Measurements from ENCODE around the gene ASAP2.

ASAP2 gene

DNA sequence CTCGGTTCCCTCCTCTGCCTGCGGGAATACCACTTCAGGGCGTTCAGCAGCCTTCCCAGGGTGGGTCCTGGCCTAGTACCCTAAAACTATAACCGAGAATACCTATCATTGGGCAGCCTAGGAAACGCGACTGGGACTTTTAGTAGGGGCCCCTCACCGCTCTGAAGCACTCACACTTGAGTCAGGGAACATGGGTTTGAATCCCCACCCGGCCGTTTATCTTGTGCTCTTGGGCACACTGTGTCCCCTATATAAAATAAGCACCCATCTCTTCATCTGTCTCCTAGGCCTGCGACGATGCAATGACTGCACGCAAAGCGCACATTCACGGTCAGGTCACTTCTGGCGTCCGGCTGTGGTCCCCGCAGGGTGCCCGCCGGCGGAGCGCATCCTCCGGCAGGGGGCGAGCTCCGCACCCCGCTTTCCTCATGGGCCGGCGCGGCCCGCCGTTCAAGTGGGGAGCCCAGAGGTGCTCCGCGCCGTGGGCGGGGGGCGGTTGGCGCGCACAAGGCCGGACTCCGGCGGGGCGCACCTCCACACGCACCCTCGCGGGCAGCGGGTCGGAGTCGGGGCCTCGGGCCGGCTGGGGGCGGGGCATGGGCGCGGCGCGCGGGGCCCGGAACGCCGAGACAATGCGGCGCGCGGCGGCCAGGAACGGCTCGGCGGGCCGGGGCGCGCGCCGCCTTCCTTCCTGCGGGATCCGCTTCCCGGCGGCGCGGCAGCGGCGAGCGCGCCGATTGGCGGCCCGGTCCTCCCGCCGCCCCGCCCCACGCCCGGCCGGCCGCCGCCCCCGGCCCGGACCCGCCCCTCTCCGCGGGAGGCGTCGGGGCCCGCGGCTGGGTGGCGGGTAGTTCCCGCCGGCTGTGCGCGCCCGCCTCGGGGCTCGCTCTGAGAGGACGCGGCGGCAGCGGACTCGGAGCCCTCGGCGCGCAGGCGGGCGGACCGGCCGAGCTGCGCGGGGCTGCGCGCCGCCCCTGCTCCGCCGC lies at the start of gene ASAP2:
Gene ASAP2, plus strand, starts transcription at position 850 of the 986 bp plus-strand sequence. CDS start 293 bp downstream, outside the sequence.
- DNase-seq, result peak; percentile 72

DNA sequence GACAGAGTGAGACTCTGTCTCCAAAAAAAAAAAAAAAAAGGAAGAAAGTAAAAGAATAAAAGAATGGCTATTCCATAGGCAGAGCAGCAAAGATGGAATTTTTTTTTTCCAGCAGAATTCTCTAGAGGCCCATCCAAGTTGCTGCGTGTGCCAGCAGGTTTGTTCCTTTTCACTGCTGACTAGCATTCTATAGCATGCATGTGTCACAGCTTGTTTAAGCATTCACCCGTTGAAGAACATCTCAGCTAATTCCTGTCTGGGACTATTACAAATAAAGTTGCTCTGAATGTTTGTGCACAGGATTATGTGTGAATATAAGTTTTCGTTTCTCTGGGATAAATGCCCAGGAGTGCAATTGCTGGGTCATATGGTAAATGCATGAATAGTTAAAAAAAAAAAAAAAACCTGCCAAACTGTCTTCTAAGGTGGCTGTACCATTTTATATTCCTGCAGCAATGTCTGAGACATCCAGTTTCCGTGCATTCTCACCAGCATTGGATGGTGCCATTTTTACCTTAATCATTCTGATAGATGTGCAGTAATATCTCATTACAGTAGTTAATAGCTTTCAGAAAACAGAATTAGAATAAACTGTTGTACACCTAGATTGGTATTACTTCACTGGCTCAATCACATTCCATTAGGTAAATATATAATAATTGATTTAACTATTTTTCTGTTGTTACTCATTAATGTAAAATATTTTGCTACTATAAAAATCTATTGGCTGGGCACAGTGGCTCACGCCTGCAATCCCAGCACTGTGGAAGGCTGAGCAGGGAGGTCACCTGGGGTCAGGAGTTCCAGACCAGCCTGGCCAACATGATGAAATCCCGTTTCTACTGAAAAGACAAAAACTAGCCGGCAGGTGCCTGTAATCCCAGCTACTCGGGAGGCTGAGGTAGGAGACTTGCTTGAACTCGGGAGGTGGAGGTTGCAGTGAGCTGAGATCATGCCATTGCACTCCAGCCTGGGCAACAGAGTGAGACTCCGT lies 47.5 kb upstream of the ASAP2 start:
- no peak for DNase-seq

DNA sequence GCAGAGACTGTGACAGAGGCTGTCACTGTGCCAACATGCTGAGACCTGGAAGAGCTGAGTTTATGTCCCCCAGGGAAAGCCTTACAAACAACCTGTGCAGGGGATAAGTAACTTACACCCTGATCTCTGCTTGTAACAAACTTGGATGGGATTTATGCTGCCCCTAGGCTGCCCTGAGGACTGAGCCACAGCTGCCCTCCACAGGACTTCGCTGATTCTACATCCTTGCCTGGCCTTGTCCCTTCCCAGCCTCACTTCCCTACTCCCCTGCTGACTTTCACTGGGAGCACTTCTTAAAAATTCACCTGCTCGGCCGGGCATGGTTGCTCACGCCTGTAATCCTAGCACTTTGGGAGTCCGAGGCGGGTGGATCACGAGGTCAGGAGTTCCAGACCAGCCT lies 45.9 kb upstream of the ASAP2 start:
- no peak for DNase-seq

DNA sequence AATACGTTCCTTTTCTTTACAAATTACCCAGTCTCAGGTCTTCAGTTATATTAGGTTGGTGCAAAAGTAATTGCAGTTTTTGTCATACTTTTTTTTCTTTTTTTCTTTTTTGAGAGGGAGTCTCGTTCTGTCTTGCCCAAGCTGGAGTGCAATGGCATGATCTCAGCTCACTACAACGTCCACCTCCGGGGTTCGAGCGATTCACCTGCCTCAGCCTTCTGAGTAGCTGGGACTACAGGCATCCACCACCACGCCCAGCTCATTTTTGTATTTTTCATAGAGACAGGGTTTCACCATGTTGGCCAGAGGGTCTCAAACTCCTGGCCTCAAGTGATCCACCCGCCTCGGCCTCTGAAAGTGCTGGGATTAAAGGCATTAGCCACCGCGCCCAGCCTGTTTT lies 43.8 kb upstream of the ASAP2 start:
- DNase-seq, result no peak

DNA sequence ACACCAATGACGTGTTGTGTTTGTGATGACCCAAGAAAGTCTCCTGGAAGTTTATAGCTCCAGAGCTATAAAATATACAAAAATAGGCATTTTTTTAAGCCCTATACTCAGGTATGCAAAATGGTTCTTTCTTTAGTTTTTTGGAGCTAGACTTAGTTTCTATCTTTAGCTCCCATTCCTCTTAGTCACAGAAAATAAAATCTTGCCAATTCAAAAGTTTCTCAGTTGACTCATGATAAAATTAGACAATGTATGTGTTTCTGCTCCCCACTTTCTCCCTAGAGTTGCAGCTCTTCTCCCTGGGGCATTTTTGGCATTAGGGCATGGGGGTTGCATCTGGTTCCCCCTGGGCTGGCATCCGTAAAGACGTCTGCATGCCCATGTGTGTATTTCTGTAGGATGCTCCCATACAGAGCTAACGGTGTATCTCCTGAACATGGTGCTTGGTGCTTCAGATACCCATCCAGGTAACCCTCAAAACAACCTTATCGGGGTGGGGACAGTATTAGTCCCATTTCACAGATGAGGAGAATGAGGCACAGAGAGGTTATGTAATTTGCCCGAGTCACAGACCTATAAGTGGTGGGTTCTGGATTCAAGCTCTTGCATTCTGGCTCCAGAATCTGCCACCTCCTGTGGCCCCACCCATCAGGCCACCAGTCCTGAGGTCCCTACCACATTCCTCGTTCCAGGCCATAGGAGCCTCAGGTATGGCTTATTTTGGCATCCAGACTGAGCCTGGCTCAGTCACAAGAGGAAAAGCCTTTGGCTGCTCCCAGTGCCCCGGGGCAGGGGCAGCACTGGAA lies 43.1 kb upstream of the ASAP2 start:
- DNase-seq, result no peak

DNA sequence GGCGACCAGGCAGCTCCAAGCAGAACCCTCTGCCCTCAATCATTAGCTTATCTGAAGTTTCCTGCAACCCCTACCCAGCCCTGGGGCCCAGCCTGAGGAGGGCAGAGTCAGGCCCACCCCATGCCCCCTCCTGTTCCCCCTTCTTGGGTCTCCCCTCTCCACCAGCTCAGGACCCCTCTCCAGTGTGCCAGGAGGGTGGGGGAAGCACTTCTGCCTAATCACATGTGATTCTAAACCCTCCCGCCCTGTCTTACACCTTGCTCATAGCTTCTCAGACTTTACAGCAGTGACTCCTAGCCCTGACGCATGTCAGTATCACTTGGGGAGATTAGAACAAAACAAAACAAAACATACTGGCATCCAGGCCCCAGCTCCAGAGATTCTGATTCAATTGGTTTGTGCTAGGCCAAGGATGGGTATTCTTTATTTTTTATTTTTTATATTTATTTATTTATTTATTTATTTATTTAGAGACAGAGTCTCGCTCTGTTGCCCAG lies 42.5 kb upstream of the ASAP2 start:
- no peak for DNase-seq

DNA sequence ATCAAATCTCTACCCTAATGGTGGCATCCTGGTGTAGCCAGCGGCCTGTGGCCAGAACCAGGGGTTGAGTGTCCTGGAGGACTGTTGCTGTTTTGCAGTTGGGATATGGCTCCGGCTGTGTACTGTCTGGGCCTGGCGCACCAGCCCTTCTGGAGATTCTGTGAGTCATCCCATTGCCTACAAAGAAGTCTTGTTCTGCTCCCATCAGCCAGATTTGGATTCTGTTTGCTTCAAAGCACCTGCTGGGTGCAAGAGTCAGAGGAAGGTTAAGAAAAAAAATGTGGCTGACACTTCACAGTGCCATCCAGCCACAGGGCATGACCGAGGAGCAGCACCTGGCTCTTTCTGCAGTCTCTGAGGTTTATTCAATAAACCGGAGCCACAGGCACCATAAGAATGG lies 41.0 kb upstream of the ASAP2 start:
- no peak for DNase-seq

DNA sequence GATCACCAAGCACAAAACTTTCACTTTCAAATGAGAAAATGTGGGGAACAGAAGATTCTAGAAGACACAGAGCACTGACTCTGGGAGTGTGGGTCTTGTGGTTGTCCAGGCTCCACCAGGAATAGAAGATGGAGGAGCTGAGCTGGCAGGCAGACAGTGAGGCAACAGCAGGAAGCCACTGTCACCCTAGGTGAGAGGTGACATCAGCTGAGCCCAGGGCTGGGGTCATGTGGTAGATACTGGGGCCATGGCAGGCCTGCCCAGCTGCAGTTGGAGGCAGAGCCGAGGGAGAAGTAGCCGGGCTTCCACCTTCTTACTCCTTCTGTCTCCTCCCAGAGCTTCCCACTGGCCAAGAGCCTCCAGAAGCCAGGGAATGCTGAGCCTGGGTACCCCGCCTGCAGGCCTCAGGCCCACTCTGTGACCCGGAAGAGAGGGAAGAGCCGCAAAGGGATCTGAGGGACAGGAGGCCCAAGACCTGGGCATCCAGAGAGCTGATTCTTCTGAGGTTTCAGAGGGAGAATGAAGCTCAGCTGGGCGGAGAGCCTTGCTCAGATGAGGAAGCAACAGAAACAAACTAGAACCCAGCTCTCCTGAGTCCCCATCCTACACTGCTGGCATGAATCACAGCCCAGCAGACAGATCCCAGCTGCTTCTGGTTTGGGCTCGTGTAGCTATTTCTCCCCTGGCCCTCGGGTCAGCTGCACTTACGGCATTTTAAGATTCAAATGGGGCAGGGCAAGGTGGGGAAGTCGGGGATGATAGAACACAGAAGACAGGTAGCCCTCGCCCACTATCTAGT lies 39.8 kb upstream of the ASAP2 start:
- DNase-seq, result no peak

DNA sequence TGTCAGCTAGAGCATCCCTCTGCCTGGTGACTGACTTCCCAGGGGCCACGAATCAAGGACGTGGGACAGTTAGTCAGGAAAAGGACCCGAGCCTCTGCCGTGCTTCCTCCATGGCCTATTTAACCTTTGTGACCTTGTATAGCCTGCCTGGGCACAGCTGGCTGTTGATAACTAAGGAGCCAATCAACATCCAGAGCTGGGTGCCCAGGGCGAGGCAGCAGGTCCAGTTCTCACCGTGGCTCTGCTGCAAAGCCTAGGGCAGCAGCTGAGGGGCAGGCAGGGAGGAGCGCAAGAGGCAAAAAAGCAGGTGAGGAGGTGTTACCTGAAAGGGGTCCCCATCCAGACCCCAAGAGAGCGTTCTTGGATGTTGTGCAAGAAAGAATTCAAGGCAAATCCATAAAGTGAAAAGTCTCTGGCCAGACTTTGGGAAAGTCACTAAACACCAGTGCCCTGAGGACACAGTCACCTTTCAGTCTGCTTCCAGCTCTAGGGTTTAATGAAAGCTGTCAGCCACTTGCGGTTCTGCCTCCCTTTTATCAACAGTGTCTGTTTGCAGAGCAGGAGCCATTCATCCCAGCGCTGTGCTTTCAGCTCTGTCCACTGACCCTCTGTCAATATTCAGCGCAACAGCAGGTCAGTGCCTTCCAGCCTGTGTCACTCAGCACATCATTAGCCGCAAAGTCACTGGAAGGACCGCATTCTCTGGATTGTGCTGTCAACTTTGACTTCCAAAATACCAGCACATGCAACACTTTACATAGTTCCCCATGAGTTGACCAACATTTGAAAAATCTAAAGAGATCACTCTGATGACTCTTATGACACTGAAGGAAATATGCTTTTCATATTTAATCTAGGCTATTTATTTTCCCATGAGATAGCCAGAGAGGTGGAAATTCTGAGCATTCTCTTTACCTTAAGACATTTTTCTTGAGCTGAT lies 38.6 kb upstream of the ASAP2 start:
- no peak for DNase-seq

DNA sequence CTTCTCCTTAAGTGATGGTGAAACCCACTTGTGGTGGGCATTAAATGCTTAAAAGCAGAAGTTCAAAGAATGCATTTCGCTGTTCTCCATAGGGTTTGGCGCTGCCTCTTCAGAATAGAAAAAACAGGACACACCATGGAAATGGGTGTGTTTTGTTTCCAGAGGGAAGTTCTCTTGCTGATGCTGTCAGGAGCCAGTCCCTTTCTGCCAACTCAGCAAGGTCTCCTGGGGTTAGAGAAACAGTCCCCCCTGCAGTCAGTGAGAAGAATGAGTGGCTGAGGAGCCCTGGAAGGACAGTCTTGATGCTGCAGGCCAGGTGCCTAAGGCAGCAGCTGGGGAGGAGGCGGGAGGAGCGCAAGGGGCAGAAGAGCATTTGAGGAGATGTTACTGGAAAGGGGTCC lies 37.8 kb upstream of the ASAP2 start:
- DNase-seq, result no peak

DNA sequence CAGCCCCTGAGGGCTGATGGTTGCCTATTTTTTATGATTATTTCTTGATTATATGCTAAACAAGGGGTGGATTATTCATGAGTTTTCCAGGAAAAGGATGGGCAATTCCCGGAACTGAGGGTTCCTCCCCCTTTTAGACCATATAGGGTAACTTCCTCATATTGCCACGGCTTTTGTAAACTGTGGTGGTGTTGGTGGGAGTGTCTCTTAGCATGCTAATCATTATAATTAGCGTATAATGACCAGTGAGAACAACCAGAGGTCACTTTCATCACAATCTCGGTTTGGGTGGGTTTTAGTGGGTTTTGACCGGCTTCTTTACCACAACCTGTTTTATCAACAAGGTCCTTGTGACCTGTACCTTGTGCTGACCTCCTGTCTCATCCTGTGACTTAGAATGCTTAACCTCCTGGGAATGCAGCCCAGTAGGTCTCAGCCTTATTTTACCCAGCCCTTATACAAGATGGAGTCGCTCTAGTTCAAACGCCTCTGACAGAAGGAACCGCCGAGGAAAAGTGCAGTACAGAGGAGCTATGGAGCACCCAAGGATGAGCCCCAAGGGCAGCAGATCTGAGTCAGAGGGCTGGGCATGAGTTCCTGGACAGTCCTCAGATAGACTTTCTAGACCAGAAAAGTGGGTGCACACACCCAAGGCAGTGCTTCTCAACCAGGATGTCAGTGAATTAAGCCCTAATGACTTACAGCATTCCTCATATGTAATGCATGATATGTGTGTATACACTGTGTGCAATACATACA lies 37.1 kb upstream of the ASAP2 start:
- no peak for DNase-seq

DNA sequence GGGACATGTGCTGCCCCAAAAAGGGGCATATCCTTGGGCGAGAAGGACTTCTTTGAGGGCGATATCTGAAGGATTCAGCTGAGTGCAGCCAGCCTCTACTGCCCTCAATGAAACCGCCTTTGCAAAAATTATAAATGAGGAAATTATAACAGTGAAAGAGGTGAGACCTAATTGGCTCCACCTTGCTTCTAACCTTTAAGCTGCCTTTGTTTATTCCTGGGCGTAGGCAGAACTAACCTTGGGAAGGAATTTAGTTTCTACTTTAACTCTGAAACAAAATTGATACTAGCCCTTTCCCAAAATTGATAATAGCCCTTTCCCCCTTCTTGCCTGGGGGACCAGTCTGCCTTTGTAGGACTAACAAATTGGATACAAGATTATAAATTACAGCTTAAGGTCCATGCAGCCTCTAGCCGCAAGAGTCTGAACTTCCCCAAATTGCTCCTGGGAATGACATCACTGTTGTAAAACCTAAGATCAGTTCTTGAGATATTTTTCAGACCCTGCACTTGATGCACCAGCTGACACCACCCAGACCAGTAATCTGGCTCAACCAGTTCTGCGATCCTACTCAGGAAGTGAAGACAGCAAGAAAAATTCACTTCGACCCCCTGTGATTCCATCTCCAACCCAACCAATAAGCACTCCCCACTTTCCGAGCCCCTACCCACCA lies 36.0 kb upstream of the ASAP2 start:
- DNase-seq, result no peak

DNA sequence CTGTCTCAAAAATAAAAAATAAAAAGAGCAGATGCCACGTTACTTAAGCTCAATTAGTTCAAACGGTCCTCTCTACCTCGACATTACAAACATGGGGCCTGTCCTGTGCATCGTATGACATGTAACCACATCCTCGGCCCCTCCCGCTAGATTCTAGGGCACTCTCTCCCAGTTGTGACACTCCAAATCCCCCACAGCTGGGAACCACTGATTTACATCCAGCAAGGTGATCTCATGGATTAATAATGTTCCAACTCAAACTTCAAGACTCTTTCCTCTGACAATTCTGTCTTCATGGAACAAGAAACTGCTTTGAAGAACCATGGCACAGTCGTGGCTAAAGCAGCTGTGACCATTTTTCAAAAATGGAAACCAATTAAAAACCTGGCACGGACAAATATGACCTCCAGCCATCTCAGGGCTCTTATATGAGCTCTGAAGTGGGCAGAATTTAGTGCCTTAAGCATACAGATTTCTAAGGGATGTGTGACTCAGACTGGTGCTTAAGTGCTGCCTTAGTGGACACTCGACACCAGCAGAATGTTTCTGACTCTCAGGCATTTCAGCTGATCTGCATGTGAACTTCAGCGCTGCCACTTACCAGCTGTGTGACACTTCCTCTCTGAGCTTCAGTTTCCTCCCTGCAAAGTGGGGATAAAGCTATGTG lies 31.7 kb upstream of the ASAP2 start:
- DNase-seq, result peak; percentile 34

DNA sequence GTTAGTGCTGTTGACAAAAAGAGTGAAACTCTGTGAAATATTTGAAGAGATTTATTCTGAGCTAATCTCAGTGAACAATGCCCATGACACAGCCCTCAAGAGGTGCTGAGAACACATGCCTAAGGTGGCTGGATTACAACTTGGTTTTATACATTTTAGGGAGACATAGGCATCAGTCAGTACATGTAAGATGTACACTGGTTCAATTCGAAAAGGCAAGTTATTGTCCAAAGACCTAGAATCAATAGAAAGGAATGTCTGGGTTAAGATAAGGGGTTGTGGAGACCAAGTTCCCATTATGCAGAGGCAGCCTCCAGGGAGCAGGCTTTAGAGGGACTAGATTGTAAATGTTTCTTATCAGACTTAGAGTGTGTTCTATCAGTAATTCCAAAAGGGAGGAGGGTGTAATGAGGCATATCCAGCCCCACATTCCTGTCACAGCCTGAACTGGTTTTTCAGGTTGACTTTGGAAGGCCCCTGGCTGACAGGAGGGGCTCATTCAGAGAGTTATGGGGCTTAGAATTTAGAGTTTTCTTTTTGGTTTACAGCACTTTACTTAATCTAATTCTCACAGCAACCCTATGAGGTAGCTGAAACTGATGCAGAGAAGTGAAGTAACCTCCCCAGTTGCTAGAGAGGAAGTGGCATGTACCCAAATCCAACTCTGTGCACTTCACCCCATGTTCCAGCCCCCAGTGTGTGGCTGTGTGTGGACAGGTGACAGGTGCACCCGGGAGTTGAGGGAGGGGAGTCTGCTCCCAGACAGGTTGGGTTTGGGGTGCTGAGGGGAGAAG lies 28.3 kb upstream of the ASAP2 start:
- no peak for DNase-seq

DNA sequence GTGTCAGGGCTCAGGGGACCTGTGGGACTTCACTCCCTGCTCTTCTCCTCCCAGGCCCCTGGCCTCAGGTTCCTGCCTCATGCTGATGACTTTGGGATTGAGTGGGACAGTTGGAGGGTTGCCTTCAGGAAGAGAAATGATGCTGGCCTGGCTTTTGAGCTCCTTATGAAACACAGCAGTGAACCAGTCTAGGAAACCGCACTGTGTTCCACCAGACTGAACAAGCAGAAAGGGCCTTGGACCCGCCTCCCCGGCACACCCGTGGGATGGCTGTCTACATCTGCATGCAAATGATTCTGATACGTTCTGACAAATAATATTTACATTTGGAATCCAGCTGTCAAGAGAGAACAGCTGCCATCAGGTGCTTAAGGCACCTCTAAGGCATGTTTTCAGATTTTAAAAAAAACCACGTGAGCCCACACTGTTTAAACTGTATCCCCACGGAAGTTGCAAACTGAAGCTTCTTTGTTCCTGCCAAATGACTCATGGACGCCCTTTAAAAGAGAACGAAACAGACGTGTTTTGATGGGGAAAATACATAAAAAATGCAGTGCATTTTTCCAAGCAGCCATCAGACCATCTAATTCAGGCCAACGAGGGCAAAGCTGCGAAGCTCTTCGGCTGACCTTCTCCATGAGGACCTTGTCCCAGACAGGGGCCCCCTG lies 27.6 kb upstream of the ASAP2 start:
- DNase-seq, result peak; percentile 58

DNA sequence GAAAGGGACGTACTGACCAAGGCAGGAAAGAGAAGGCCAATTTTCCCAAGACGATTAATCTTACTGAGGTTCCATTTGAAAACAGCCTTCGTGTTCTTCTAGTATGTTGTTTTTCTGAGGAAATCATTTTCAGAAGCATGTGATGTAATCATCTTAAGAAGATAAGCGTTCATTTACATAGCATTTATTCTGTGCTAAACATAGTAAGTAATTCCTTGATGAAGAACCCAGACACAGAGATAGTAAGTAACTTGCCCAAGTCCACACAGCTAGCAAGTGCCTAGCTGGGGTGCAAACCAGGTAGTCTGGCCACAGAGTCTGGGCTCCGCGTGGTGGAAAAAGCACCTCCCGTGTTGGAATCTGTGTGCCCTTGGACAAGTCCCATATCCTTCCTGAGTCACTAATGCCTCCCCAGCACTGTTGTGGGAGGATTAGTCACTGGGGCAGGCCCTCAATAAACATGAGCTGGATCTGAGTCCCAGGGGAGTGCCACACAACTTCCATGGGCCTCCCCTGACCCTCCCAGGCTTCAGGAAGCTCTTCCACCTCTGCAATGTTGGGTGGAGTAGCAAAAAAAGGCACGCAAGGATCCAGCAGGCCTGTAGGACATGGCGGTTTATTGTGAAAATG lies 26.9 kb upstream of the ASAP2 start:
- no peak for DNase-seq

Data from NCI-H1436 (cell line).